ENCODE data around the gene BOD1L1. TPM values are rescaled to one million over a fixed set of nuclear protein-coding genes. Genes with fewer than 3 reads are reported as not detected.

BOD1L1 gene
- total and polyA plus RNA-seq, 2 experiments from 2014 or later = 18.2 to 43.2 TPM

DNA sequence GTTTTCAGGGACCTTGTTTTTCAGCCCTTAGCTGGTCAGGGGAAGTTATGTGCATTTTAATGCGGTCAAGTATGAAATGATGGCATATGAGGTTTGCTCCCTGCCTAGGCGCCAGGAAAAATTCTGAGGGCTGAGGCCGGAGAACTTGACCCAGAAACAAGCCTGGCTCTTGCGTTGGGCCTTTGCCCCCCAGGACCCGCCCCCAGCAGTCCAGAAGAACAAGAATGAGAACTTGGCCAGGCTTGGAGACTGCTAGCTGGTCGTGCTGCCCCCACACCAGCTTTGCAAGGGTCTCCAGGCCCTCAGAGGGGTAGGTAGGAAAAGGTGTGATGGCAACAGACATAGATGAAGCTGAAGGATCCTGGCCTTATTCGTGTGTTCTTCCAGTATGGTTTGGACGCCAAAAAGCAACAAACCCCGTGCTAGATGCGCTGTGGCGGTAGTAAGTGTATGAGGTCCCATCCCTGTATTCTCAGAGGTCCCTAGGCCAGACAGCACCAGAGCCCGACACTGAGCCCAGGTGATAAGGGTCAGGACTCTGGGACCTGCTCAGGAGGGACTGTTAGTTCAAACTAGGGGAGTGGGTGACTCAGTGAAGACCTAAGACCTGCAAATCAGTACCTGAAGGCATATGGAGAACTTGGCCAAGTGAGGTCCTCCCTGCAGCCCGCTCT is 93.7 kb downstream of the BOD1L1 start (continued):
- TF ChIP-seq ZNF331 (CRISPR knock-in tag; IDR thresholded peaks at IDR 0.05; ENCODE audit: low read depth) (no peak), ZNF114 (CRISPR knock-in tag; IDR thresholded peaks at IDR 0.05) (no peak), EZH2 (IDR thresholded peaks at IDR 0.05; ENCODE audit: low read depth, unreplicated experiment) (peak; percentile 85)
- TF ChIP-seq, protein P1, sequence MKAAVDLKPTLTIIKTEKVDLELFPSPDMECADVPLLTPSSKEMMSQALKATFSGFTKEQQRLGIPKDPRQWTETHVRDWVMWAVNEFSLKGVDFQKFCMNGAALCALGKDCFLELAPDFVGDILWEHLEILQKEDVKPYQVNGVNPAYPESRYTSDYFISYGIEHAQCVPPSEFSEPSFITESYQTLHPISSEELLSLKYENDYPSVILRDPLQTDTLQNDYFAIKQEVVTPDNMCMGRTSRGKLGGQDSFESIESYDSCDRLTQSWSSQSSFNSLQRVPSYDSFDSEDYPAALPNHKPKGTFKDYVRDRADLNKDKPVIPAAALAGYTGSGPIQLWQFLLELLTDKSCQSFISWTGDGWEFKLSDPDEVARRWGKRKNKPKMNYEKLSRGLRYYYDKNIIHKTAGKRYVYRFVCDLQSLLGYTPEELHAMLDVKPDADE (IDR thresholded peaks at IDR 0.05) = no peak
- TF ChIP-seq, protein P2, sequence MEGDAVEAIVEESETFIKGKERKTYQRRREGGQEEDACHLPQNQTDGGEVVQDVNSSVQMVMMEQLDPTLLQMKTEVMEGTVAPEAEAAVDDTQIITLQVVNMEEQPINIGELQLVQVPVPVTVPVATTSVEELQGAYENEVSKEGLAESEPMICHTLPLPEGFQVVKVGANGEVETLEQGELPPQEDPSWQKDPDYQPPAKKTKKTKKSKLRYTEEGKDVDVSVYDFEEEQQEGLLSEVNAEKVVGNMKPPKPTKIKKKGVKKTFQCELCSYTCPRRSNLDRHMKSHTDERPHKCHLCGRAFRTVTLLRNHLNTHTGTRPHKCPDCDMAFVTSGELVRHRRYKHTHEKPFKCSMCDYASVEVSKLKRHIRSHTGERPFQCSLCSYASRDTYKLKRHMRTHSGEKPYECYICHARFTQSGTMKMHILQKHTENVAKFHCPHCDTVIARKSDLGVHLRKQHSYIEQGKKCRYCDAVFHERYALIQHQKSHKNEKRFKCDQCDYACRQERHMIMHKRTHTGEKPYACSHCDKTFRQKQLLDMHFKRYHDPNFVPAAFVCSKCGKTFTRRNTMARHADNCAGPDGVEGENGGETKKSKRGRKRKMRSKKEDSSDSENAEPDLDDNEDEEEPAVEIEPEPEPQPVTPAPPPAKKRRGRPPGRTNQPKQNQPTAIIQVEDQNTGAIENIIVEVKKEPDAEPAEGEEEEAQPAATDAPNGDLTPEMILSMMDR (conservative IDR thresholded peaks at IDR 0.05; ENCODE audit: low read depth in 2 of 2) = no peak
- TF ChIP-seq, protein P3, sequence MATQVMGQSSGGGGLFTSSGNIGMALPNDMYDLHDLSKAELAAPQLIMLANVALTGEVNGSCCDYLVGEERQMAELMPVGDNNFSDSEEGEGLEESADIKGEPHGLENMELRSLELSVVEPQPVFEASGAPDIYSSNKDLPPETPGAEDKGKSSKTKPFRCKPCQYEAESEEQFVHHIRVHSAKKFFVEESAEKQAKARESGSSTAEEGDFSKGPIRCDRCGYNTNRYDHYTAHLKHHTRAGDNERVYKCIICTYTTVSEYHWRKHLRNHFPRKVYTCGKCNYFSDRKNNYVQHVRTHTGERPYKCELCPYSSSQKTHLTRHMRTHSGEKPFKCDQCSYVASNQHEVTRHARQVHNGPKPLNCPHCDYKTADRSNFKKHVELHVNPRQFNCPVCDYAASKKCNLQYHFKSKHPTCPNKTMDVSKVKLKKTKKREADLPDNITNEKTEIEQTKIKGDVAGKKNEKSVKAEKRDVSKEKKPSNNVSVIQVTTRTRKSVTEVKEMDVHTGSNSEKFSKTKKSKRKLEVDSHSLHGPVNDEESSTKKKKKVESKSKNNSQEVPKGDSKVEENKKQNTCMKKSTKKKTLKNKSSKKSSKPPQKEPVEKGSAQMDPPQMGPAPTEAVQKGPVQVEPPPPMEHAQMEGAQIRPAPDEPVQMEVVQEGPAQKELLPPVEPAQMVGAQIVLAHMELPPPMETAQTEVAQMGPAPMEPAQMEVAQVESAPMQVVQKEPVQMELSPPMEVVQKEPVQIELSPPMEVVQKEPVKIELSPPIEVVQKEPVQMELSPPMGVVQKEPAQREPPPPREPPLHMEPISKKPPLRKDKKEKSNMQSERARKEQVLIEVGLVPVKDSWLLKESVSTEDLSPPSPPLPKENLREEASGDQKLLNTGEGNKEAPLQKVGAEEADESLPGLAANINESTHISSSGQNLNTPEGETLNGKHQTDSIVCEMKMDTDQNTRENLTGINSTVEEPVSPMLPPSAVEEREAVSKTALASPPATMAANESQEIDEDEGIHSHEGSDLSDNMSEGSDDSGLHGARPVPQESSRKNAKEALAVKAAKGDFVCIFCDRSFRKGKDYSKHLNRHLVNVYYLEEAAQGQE (IDR thresholded peaks at IDR 0.05; ENCODE audit: unreplicated experiment) = no peak

DNA sequence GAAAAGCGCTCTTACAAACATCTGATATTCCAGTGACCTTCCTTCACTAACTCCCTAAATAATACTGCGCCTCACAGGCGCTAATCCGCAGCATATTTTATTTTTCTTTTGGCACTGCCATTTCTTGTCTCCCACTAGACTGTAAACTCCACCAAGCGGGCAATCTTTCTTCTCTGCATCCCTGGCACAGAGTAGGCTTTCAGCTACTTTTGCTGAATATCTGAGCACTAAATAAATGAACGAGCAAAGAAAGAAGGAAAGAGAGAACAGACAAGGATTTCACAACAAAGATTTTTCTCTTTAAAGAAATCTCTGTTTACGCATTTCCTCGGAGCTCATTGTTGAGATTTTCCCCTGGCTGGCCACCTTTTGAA is 95.9 kb downstream of the BOD1L1 start:
- peaks cover 90% of the 10 kb centered on the region for H3K27me3 Mint-ChIP-seq (ENCODE audit: insufficient read depth, low read depth, poor library complexity)
- H3K4me3 Mint-ChIP-seq = peak overlapping the region; percentile 67
- H3K4me1 ChIP-seq (ENCODE audit: insufficient read depth) = peaks cover 88% of the 10 kb centered on the region

More for the DNA sequence above, 95.9 kb downstream of the BOD1L1 start:
- Histone ChIP-seq H4K20me1 (replicated peaks; ENCODE audit: insufficient read depth) (0 out of 2 replicates have a peak, but pooled peaks cover 7% of the 10 kb centered on the region), H3K9me2 (ENCODE audit: insufficient read depth) (no peaks in the 10 kb centered on the region), H3K4me2 (peak overlapping the region; percentile 78), H3K36me3 (ENCODE audit: insufficient read depth) (no peaks in the 10 kb centered on the region), H3K27ac (ENCODE audit: low read depth) (no peak overlapping the region), H3K27me3 (ENCODE audit: insufficient read depth) (peaks cover 100% of the 10 kb centered on the region), H2AFZ (no peak overlapping the region), H3K4me3 (peak overlapping the region; percentile 53), H3K79me2 (replicated peaks; ENCODE audit: insufficient read depth) (no peaks in the 10 kb centered on the region), H3F3A (replicated peaks; ENCODE audit: low read depth) (peaks cover 53% of the 10 kb centered on the region)
- TF ChIP-seq, protein P1 (IDR thresholded peaks at IDR 0.05) = no peak
- peak; percentile 77 for TF ChIP-seq EZH2 (IDR thresholded peaks at IDR 0.05; ENCODE audit: low read depth, unreplicated experiment)
- Mint-ChIP-seq H3K27ac (peak overlapping the region; percentile 58; the same call in 1 of the 2 replicates), H3K36me3 (ENCODE audit: low read depth) (no peaks in the 10 kb centered on the region), H3K9me3 (no peaks in the 10 kb centered on the region), H3K4me1 (peaks cover 70% of the 10 kb centered on the region)
- DNase-seq (ENCODE audit: low spot score) (no peak), ATAC-seq (no peak)
